ENCODE data around the gene ZC3H18. TPM values are rescaled to one million over a fixed set of nuclear protein-coding genes. Genes with fewer than 3 reads are reported as not detected.
A peak's percentile ranks its signal among the peaks of the same experiment; 100 is the strongest.

Gene ZC3H18
- total and polyA plus RNA-seq, 8 donors, result 15.5 to 312 (median 19.0) TPM

DNA sequence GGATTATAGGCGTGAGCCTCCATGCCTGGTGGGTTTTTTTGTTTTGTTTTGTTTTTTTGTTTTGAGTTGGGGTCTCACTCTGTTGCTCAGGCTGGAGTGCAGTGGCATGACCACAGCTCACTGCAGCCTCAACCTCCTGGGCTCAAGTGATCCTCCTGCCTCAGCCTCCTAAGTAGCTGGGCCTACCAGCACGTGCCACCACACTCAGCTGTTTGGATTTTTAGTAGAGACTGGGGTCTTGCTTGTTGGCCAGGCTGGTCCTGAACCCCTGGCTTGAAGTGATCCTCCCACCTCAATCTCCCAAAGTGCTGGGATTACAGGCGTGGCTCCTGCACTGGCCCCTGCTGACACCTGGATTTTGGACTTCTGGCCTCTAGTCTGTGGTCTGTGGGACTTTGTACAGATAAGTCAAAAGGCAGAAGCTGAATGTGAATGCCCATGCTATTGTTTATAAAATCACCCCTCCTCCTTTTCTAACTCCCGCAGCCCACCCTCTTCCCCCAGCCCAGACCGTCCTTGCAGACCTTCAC is 110.4 kb downstream of the ZC3H18 start:
- no peak for DNase-seq
- Histone ChIP-seq H3K27ac (peak overlapping the region in 2 of 5 donors; percentile 78 to 84), H3K4me1 (peaks cover 9 to 28% (median 24%) of the 10 kb centered on the region in 4 donors), H3K9me3 (no peaks in the 10 kb centered on the region), H3K4me3 (no peak overlapping the region), H3K27me3 (peaks cover 0 to 64% (median 22%) of the 10 kb centered on the region in 3 donors), H3K36me3 (peaks cover 0 to 20% (median 4%) of the 10 kb centered on the region in 4 donors)
- TF ChIP-seq POLR2A (IDR thresholded peaks at IDR 0.05), result no peak
- TF ChIP-seq, protein P1, sequence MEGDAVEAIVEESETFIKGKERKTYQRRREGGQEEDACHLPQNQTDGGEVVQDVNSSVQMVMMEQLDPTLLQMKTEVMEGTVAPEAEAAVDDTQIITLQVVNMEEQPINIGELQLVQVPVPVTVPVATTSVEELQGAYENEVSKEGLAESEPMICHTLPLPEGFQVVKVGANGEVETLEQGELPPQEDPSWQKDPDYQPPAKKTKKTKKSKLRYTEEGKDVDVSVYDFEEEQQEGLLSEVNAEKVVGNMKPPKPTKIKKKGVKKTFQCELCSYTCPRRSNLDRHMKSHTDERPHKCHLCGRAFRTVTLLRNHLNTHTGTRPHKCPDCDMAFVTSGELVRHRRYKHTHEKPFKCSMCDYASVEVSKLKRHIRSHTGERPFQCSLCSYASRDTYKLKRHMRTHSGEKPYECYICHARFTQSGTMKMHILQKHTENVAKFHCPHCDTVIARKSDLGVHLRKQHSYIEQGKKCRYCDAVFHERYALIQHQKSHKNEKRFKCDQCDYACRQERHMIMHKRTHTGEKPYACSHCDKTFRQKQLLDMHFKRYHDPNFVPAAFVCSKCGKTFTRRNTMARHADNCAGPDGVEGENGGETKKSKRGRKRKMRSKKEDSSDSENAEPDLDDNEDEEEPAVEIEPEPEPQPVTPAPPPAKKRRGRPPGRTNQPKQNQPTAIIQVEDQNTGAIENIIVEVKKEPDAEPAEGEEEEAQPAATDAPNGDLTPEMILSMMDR (IDR thresholded peaks at IDR 0.05), result no peak
- no peak for TF ChIP-seq POLR2AphosphoS5 (IDR thresholded peaks at IDR 0.05)
- no peak for TF ChIP-seq EP300 (IDR thresholded peaks at IDR 0.05)
- 84 to 92% (median 90%) methylated on average over 4 to 5 of the region's 5 CpGs for WGBS, 5 donors
- intact Hi-C loops (cut with DNase I; ENCODE audit: low total_unique reads), result no loop called here

DNA sequence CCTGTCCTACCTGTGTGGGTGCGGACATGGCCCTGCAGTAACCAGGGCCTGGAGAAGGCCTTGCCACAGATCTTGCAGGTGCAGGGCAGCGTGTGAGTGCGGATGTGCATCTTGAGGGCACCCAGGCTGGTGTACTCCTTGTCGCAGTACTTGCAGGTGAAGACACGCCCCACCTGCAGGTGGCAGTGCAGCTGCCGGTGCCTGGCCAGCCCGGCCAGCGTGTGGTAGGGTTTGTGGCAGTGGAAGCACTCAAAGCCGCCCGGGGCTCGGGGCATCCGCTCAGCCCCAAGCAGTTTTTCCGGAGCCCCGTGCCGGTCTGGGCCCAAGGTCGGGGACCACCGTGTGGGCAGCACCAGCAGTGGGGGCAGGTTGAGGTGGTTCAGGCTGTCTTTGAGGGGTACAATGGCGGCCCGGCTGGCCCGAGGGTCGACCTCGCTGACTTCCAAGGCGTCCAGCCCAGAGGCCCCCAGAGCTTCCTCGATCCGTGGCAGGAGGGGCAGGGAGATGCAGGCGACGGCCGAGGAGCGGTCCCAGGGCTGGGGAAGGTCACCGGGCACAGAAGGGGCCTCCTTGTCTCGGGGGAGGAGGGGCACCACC is 111.0 kb downstream of the ZC3H18 start:
- Histone ChIP-seq H3K36me3 (peaks cover 0 to 18% (median 4%) of the 10 kb centered on the region in 4 donors), H3K4me1 (peaks cover 14 to 34% (median 30%) of the 10 kb centered on the region in 4 donors), H3K27me3 (peaks cover 0 to 70% (median 28%) of the 10 kb centered on the region in 3 donors), H3K9me3 (no peaks in the 10 kb centered on the region), H3K4me3 (no peak overlapping the region), H3K27ac (peak overlapping the region in 4 of 5 donors; percentile 37 to 84 (median 70))
- WGBS, 5 donors, result 49 to 60% (median 54%) methylated on average over 9 to 31 of the region's 31 CpGs
- TF ChIP-seq, protein P1 (IDR thresholded peaks at IDR 0.05), result peak in 4 of 7 experiments; percentile 7 to 45 (median 32)
- no peak for TF ChIP-seq POLR2A (IDR thresholded peaks at IDR 0.05)
- TF ChIP-seq POLR2AphosphoS5 (IDR thresholded peaks at IDR 0.05), result no peak
- no peak for TF ChIP-seq EP300 (IDR thresholded peaks at IDR 0.05)
- peak in 1 of 2 donors; percentile 75 for DNase-seq
- intact Hi-C loops (cut with DNase I; ENCODE audit: low total_unique reads), result no loop called here

Other genes starting within 250 kb of the ZC3H18 start
- 1 to 10 TPM in 3 of 5 donors, under 1 TPM in 2; under 0.01 to 6.2 (median 1.1) TPM for gene ZNF469, start 187.4 kb upstream of the ZC3H18 start, total RNA-seq
- under 1 TPM; 0.13 to 0.19 (median 0.15) TPM for gene ZNF469, start 187.4 kb upstream of the ZC3H18 start, polyA plus RNA-seq
- gene ZFPM1, start 117.1 kb upstream of the ZC3H18 start, total RNA-seq, result 10 to 100 TPM in 4 of 5 donors, 1 to 10 TPM in 1; 3.9 to 85.7 (median 20.5) TPM
- 10 to 100 TPM in 1 of 3 donors, 1 to 10 TPM in 2; 4.1 to 10.6 (median 4.2) TPM for gene ZFPM1, start 117.1 kb upstream of the ZC3H18 start, polyA plus RNA-seq
- under 1 TPM in 1 of 5 donors, not detected in 4; 0.87 TPM for gene IL17C, start 68.2 kb downstream of the ZC3H18 start, total RNA-seq
- gene IL17C, start 68.2 kb downstream of the ZC3H18 start, polyA plus RNA-seq, result 1 to 10 TPM in 1 of 3 donors, not detected in 2; 1.2 TPM
- gene CYBA, start 80.7 kb downstream of the ZC3H18 start, total RNA-seq, result 100 to 1,000 TPM in 3 of 5 donors, 10 to 100 TPM in 2; 21.0 to 480 (median 175) TPM
- gene CYBA, start 80.7 kb downstream of the ZC3H18 start, polyA plus RNA-seq, result 100 to 1,000 TPM in 2 of 3 donors, 10 to 100 TPM in 1; 57.1 to 165 (median 159) TPM
- gene MVD, start 92.7 kb downstream of the ZC3H18 start, total RNA-seq, result 100 to 1,000 TPM in 1 of 5 donors, 10 to 100 TPM in 3, 1 to 10 TPM in 1; 7.1 to 302 (median 32.6) TPM
- 10 to 100 TPM; 56.8 to 73.7 (median 58.8) TPM for gene MVD, start 92.7 kb downstream of the ZC3H18 start, polyA plus RNA-seq
- 1 to 10 TPM in 1 of 5 donors, under 1 TPM in 1, not detected in 3; 0.55 to 2.6 TPM for gene SNAI3, start 116.1 kb downstream of the ZC3H18 start, total RNA-seq
- 1 to 10 TPM; 1.0 to 4.2 (median 1.5) TPM for gene SNAI3, start 116.1 kb downstream of the ZC3H18 start, polyA plus RNA-seq
- gene RNF166, start 136.0 kb downstream of the ZC3H18 start, total RNA-seq, result 10 to 100 TPM in 4 of 5 donors, 1 to 10 TPM in 1; 8.8 to 31.9 (median 14.6) TPM
- 10 to 100 TPM; 11.5 to 20.6 (median 13.1) TPM for gene RNF166, start 136.0 kb downstream of the ZC3H18 start, polyA plus RNA-seq
- gene CTU2, start 136.1 kb downstream of the ZC3H18 start, total RNA-seq, result 10 to 100 TPM in 3 of 5 donors, 1 to 10 TPM in 2; 1.8 to 53.3 (median 11.2) TPM
- gene CTU2, start 136.1 kb downstream of the ZC3H18 start, polyA plus RNA-seq, result 10 to 100 TPM; 13.4 to 21.6 (median 16.1) TPM
- gene PIEZO1, start 214.8 kb downstream of the ZC3H18 start, total RNA-seq, result 100 to 1,000 TPM in 4 of 5 donors, 10 to 100 TPM in 1; 81.7 to 171 (median 128) TPM
- gene PIEZO1, start 214.8 kb downstream of the ZC3H18 start, polyA plus RNA-seq, result 100 to 1,000 TPM in 1 of 3 donors, 10 to 100 TPM in 2; 43.7 to 153 (median 49.1) TPM
- 100 to 1,000 TPM in 1 of 5 donors, 10 to 100 TPM in 1, 1 to 10 TPM in 3; 1.5 to 147 (median 8.7) TPM for gene CDT1, start 233.4 kb downstream of the ZC3H18 start, total RNA-seq
- 1 to 10 TPM; 3.2 to 5.2 (median 4.1) TPM for gene CDT1, start 233.4 kb downstream of the ZC3H18 start, polyA plus RNA-seq
- 100 to 1,000 TPM in 2 of 5 donors, 10 to 100 TPM in 3; 18.1 to 340 (median 85.3) TPM for gene APRT, start 241.5 kb downstream of the ZC3H18 start, total RNA-seq
- gene APRT, start 241.5 kb downstream of the ZC3H18 start, polyA plus RNA-seq, result 100 to 1,000 TPM; 224 to 250 (median 241) TPM

Measured in stomach (tissue), 9 donors.